Measurements from ENCODE around the gene GPX4. TPM values are rescaled to one million over a fixed set of nuclear protein-coding genes. Genes with fewer than 3 reads are reported as not detected.
A peak's percentile ranks its signal among the peaks of the same experiment; 100 is the strongest.

The GPX4 gene
- total and polyA plus RNA-seq, 9 of the 15 experiments (the other 6 are each of a cell fraction or from before 2014, with no cell fraction given): 61.4 to 661 (median 349) TPM

GRCh38 chr19:1154731-1155351, 51.0 kb downstream of the GPX4 start:
- Histone ChIP-seq H3K9me1 (ENCODE audit: control insufficient read depth, insufficient read depth, low read length) (no peaks in the 10 kb centered on the region), H3K9ac (ENCODE audit: insufficient read depth in 1 of 2, low read depth in 2 of 2, low read length in 2 of 2) (peak overlapping the region in 1 of 2 experiments; percentile 71; a peak in 2 of 4 replicates), H3K4me3 (no peak overlapping the region), H3K36me3 (ENCODE audit: control insufficient read depth, insufficient read depth, low read length) (peaks cover 34% of the 10 kb centered on the region; the same call in 1 of the 3 replicates), H4K20me1 (replicated peaks; ENCODE audit: control insufficient read depth, insufficient read depth, low read length) (no peaks in the 10 kb centered on the region), H2AFZ (ENCODE audit: low read depth, low read length) (no peak overlapping the region), H3K4me1 (replicated peaks in 1 of 2; ENCODE audit: control insufficient read depth in 2 of 2, insufficient read depth in 2 of 2, low read length in 2 of 2) (peaks cover 0 to 59% of the 10 kb centered on the region in 2 experiments; a peak in 2 of 5 replicates), H3K27ac (ENCODE audit: extremely low read depth, low read depth, low read length) (no peak overlapping the region), H3K27me3 (ENCODE audit: control insufficient read depth in 2 of 2, insufficient read depth in 2 of 2, low read length in 2 of 2) (no peaks in the 10 kb centered on the region), H3K9me3 (replicated peaks; ENCODE audit: control insufficient read depth, insufficient read depth, low read depth, low read length) (no peaks in the 10 kb centered on the region), H3K79me2 (ENCODE audit: control insufficient read depth, insufficient read depth, low read length) (peaks cover 20% of the 10 kb centered on the region; the same call in 2 of the 3 replicates), H3K4me2 (ENCODE audit: insufficient read depth, low read length) (no peak overlapping the region)
- intact Hi-C loops (cut with micrococcal nuclease) (no loop called here), in situ Hi-C loops (cut with MboI) (no loop called here)
- ChIA-PET POLR2A (interaction anchor here (0.7 kb wide), 1 partner anchor 10 kb away, joined by 4 read pairs; no protein-coding TSS in a partner anchor), CTCF (ENCODE audit: low intra/inter-chr PET ratio) (no interaction called here)
- FAIRE-seq: no peak
- no peak for ATAC-seq
- no TSS peak for BruUV-seq (replicated peaks)
- 78% methylated on average over 26 of the region's 32 CpGs for WGBS (ENCODE audit: insufficient coverage, low coverage, missing lambda C conversion rate)
- DNase-seq (ENCODE audit: extremely low read depth in 1 of 4, low spot score in 3 of 4): no peak
- peak; percentile 71 for TF ChIP-seq NFIC (IDR thresholded peaks at IDR 0.05)
- TF ChIP-seq CEBPB (tag; IDR thresholded peaks at IDR 0.05): 0 out of 2 replicates have a peak, but pooled peaks have one; percentile 21
- no peak for TF ChIP-seq STAT5B (CRISPR knock-in tag; IDR thresholded peaks at IDR 0.05)
- TF ChIP-seq ZBTB33 (CRISPR knock-in tag; IDR thresholded peaks at IDR 0.05): peak; percentile 68; the same call in 1 of the 2 replicates
- TF ChIP-seq POLR2G (IDR thresholded peaks at IDR 0.05; ENCODE audit: low read depth, low read length): peak; percentile 45; the same call in 1 of the 2 replicates
- TF ChIP-seq ZNF41 (CRISPR knock-in tag; conservative IDR thresholded peaks at IDR 0.05): no peak
